Suppressor macrophage treated with lipopolysaccharide for 4 hours (primary cell): ENCODE data around the gene GDPD4.
A peak's percentile ranks its signal among the peaks of the same experiment; 100 is the strongest.

Source experiments
- DNase-seq: peaks from one replicate; pipeline ENCODE4 v3.0.0-alpha.2; 2020

The GDPD4 gene

GRCh38 chr11:77188633-77189491 is 112.6 kb downstream of the GDPD4 start:
- no peak for DNase-seq

DNA sequence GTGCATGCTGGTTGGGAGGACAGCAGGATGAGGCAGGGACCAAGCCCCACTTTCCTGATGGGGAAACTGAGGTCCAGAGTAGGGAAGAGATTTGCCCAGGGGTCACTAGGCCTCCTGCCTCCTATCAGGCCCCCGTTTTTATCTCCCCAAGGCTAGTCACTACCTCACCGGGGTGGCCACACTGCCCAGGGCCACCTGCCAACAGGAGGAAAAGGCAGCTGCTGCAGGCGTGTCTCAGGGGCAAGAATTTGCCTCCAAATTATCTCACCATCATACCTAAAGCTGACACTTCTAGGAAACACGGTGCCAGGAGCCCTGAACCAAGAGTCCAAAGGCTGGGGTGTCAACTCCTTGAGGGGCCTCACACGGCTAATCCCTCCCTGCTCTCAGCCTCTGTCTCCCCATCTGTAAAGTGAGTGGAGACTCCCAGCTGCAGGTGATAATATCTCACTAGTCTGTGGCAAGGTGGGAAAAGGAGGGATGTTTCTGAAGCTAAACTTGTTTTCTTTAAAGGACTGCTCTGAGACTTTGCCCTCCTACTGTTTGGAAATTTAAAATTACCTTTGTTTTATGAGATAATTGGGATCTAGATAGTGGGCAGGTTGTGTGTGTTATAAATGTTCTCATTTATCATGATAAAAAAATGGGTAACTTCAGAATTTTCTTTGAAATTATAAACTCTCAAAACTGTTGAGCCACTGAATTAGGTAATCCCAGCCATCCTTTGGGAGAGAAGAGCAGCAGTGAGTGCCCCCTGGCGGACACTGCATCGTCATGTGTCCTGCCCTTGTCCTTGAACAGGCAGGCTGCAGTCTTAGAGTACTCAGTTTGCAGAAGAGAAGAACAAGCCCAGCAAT is 113.5 kb downstream of the GDPD4 start:
- DNase-seq: peak; percentile 88

- DNase-seq: no peak
Observed at GRCh38 chr11:77187111-77187750, 114.3 kb downstream of the GDPD4 start.

DNA sequence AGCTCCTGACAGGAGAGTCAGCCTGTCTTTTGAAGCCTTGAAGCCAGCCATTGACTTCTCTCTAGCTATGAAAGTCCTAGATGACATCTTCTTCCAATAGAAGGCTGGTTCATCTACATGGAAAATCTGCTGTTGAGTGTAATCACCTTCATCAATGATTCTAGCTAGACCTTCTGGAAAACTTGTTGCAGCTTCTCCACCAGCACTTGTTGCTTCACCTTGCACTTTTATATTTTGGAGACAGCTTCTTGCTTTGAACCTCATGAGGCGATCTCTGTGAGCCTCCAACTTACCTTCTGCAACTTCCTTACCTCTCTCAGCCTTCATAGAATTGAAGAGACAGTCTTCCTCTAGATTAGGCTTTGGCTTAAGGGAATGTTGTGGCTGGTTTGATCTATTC is 115.2 kb downstream of the GDPD4 start:
- no peak for DNase-seq

- DNase-seq: no peak
Observed at GRCh38 chr11:77184136-77184860, 117.2 kb downstream of the GDPD4 start.

- no peak for DNase-seq
Observed at GRCh38 chr11:77183431-77183984, 118.0 kb downstream of the GDPD4 start.

- no peak for DNase-seq
Observed at GRCh38 chr11:77182542-77183430, 118.7 kb downstream of the GDPD4 start.

GRCh38 chr11:77181799-77182541 is 119.5 kb downstream of the GDPD4 start:
- no peak for DNase-seq

DNA sequence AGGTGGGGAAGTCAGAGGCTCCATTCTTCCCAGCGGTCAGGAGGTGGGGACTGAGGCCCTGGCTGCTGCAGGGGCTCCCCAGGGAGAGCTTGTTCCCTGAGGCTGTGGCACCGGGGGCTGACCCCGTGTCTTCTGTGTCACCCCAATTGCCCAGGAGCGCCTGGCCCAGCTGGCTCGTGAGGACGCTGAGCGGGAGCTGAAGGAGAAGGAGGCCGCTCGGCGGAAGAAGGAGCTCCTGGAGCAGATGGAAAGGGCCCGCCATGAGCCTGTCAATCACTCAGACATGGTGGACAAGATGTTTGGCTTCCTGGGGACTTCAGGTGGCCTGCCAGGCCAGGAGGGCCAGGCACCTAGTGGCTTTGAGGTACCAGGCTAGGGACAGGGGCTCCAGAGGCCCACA is 120.3 kb downstream of the GDPD4 start:
- no peak for DNase-seq

- DNase-seq: no peak
Observed at GRCh38 chr11:77180346-77180745, 121.1 kb downstream of the GDPD4 start.

GRCh38 chr11:77179681-77180080 is 121.8 kb downstream of the GDPD4 start:
- no peak for DNase-seq

DNA sequence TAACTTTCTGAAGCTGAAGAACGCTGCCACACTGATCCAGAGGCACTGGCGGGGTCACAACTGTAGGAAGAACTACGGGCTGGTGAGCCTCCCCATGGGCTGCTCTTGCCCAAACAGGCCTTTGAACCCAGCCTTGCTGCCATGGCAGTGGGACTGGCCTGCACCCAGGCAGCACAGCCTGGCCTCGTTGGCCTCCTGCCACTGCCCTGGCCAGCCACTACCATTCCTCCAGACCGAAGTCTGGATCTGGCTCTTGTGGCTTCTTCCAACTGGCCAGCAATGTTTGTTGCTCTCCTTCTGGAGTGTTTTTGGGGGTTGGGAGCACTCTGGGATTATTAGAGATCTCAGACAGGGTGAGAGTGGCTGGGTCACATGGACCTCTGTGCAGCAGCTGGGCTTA is 122.4 kb downstream of the GDPD4 start:
- no peak for DNase-seq

- DNase-seq: no peak
Observed at GRCh38 chr11:77178150-77178549, 123.3 kb downstream of the GDPD4 start.

DNA sequence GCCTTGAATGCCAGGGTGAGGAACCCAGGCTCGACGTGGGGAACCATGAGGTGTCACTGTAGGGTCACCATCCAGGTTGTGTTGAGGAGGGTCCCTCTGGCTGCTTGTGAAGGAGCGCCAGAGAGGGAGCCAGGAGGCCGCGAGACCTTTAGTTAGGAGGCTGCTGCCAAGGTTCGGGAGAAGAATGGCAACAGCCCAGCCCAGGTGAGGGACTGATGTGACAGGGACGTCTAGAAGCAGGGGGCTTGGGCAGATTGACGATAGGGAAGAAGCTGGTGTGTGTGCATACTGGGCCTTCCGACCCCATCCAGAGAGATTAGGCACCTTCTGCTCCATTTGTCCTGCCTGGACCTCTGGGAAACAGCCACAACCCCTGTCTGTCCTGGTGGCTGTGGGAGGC is 124.5 kb downstream of the GDPD4 start:
- no peak for DNase-seq

GRCh38 chr11:77175869-77176539 is 125.5 kb downstream of the GDPD4 start:
- peak; percentile 87 for DNase-seq

GRCh38 chr11:77175021-77175842 is 126.3 kb downstream of the GDPD4 start:
- peak; percentile 63 for DNase-seq

DNA sequence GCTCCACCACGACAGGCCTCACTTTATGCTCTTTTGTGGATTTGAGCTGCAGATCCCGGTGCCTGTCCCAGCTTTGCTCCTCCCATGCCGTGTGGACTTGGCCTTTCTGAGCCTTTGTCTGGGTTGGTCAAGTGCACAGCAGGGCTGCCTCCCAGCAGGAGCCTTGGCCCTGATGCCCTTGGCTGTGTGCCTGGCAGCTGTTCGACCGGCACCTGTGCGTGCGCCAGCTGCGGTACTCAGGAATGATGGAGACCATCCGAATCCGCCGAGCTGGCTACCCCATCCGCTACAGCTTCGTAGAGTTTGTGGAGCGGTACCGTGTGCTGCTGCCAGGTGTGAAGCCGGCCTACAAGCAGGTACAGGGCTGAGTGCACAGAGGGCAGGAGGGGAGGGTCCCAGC is 126.9 kb downstream of the GDPD4 start:
- DNase-seq: no peak

DNA sequence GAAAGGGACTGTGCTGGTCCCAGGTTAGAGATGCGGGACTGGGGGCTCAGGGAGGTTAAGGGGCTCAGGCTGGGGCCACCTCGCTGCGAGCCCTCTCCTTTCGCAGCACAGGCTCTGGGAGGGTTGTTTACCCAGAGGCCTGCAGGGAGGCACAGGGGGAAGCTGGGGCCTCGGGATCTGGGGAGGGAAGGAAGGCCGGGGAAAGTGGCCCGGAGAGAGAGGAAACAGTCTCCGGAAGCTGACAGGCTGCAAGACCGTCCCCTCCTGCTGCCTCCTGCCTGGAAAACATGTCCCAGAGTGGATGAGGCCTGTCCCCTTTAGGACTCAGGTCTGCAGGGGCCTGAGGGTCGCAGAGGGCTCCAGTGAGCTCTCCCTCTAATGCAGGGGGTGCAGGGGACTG is 128.0 kb downstream of the GDPD4 start:
- DNase-seq: no peak

DNA sequence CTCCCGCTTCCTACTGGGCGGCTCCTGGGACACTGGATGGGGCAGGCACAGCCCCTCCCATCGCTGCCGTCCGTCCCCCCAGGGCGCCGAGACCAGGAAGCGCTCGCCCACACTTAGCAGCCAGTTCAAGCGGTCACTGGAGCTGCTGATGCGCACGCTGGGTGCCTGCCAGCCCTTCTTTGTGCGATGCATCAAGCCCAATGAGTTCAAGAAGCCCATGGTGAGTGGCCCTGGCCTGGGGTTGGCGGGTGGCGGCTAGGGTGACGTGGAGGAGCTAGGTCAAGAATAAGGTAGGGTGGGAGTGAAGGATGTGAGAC is 128.9 kb downstream of the GDPD4 start:
- DNase-seq: no peak
